DND-41 (cell line): ENCODE results near the gene NPFF.

Experiments
- ATAC-seq: fragments of 200-7000 bp; cut with Tn5 transposase; 3 replicates; pipeline ENCODE4 v1.9.1; 2021; ENCODE audit warnings: low read depth; ENCODE audit not compliant: insufficient read depth
- DNase-seq: peaks from one replicate; pipeline ENCODE4 v3.0.0-alpha.2; 2020
- H2AFZ ChIP-seq: 2 replicates; pipeline ENCODE4 v1.6.0; 2012; ENCODE audit warnings: low read depth, low read length
- H3K27ac ChIP-seq: 2 replicates; pipeline ENCODE4 v1.5.1; 2012; ENCODE audit warnings: low read length, inconsistent platforms
- H3K27me3 ChIP-seq: fragments of 200-600 bp; sonication (generic); 2 replicates; pipeline ENCODE4 v1.6.0; 2012; ENCODE audit warnings: low read length, mild to moderate bottlenecking, inconsistent platforms; ENCODE audit not compliant: insufficient read depth, poor library complexity
- H3K36me3 ChIP-seq: 2 replicates; pipeline ENCODE4 v1.5.1; 2012; ENCODE audit warnings: low read length, inconsistent platforms; ENCODE audit not compliant: insufficient read depth
- H3K4me1 ChIP-seq: 2 replicates; pipeline ENCODE4 v1.5.1; 2012; ENCODE audit warnings: mild to moderate bottlenecking, low read length; ENCODE audit not compliant: insufficient read depth
- H3K4me2 ChIP-seq: 2 replicates; pipeline ENCODE4 v1.6.0; 2012; ENCODE audit warnings: mild to moderate bottlenecking, moderate library complexity, low read length, inconsistent platforms; ENCODE audit not compliant: insufficient read depth
- H3K4me3 ChIP-seq, 2 experiments: fragments of 200-600 bp in 1 of 2; shearing (Covaris generic) in 1 of 2; 2 replicates each; pipeline ENCODE4 v1.5.1; 2012 to 2016; ENCODE audit warnings: inconsistent platforms in 2 of 2, low read length in 2 of 2, mild to moderate bottlenecking in 2 of 2, low read depth in 1 of 2, moderate library complexity in 1 of 2
- H3K79me2 ChIP-seq: 2 replicates; pipeline ENCODE4 v1.6.0; 2012; ENCODE audit warnings: low read length, inconsistent platforms; ENCODE audit not compliant: insufficient read depth
- H3K9ac ChIP-seq: 2 replicates; pipeline ENCODE4 v1.6.0; 2012; ENCODE audit warnings: low read depth, mild to moderate bottlenecking, inconsistent platforms, low read length, moderate library complexity
- H3K9me3 ChIP-seq: 2 replicates; pipeline ENCODE4 v1.5.1; 2012; ENCODE audit warnings: low read length, moderate library complexity, mild to moderate bottlenecking, inconsistent platforms; ENCODE audit not compliant: insufficient read depth, severe bottlenecking
- H4K20me1 ChIP-seq: 2 replicates; pipeline ENCODE4 v1.6.0; 2012; ENCODE audit warnings: low read length; ENCODE audit not compliant: insufficient read depth
- EZH2 ChIP-seq: IDR thresholded peaks from 3 replicates; pipeline ENCODE4 v1.6.1; 2012; ENCODE audit warnings: borderline replicate concordance, low read depth, mild to moderate bottlenecking, moderate library complexity, low read length, inconsistent platforms; ENCODE audit not compliant: severe bottlenecking
- TF ChIP-seq, protein P1 (sequence below): IDR thresholded peaks from 2 replicates; pipeline ENCODE4 v1.5.1; 2012; ENCODE audit warnings: borderline replicate concordance, low read length, moderate library complexity, mild to moderate bottlenecking; ENCODE audit not compliant: poor library complexity, severe bottlenecking; ENCODE audit errors: extremely low read depth

NPFF gene

DNA sequence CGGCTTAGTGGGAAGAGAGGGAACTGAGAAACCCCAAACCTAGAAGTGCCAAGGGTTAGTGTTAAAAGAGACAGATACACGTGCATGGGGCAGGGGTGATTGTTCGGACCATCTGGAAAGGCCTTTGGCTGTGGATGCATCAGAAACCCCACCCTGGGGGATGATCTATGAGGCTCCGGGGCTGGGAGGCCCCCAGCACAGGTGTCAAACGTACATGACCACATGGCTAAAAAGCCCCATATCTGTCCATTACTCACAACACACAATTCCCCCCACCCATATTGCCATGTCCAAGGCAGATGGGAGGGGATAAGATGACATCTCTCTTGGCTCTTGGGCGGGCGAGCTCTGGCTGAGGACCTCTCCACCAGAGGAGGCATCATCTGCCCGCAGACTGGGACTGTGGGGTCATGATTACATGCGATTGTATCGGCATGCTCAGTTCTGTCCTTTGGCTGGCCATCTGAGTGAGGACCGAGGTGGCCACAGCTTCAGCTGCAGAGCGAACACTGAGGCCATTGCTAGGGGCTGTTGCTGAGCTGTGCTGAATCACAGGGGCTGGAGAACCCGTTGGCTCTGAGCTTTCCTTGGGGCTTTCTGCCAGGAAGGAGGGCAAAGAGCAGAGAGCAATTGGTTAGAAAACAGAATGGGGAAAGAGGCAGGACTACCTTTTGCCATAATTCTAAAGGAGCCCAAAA lies 9.6 kb upstream of the NPFF start:
- Histone ChIP-seq H3K36me3 (peaks cover 79% of the 10 kb centered on the region), H3K9me3 (no peaks in the 10 kb centered on the region), H3K4me2 (no peak overlapping the region), H3K27ac (no peak overlapping the region), H3K4me3 (no peak overlapping the region), H4K20me1 (no peaks in the 10 kb centered on the region), H3K9ac (no peak overlapping the region), H3K27me3 (no peaks in the 10 kb centered on the region), H3K79me2 (no peaks in the 10 kb centered on the region), H2AFZ (no peak overlapping the region), H3K4me1 (no peaks in the 10 kb centered on the region)
- DNase-seq (no peak), ATAC-seq (no peak)
- TF ChIP-seq, protein P1, sequence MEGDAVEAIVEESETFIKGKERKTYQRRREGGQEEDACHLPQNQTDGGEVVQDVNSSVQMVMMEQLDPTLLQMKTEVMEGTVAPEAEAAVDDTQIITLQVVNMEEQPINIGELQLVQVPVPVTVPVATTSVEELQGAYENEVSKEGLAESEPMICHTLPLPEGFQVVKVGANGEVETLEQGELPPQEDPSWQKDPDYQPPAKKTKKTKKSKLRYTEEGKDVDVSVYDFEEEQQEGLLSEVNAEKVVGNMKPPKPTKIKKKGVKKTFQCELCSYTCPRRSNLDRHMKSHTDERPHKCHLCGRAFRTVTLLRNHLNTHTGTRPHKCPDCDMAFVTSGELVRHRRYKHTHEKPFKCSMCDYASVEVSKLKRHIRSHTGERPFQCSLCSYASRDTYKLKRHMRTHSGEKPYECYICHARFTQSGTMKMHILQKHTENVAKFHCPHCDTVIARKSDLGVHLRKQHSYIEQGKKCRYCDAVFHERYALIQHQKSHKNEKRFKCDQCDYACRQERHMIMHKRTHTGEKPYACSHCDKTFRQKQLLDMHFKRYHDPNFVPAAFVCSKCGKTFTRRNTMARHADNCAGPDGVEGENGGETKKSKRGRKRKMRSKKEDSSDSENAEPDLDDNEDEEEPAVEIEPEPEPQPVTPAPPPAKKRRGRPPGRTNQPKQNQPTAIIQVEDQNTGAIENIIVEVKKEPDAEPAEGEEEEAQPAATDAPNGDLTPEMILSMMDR, result no peak
- no peak for TF ChIP-seq EZH2

DNA sequence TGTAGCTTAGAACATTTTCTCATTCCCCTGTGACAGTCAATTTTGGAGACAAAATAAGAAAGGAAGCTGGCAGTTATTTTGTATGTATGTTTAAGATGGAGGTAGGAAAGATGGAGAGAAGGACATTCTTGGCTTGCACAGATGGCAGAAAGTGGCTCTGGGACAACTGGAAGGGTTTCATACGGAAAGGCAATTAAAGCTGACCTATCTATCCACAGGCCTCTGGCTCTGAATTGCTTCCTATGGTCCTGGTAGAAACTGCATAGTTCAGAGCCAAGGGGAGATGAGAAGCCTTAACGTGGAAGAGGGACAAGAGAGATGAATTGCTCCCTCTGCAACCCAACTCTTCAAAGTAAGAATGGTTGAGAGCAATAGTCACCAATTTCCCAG lies 8.0 kb upstream of the NPFF start:
- ATAC-seq (no peak), DNase-seq (no peak)
- Histone ChIP-seq H3K27ac (no peak overlapping the region), H2AFZ (no peak overlapping the region), H3K27me3 (no peaks in the 10 kb centered on the region), H3K9ac (no peak overlapping the region), H3K4me1 (no peaks in the 10 kb centered on the region), H3K4me3 (no peak overlapping the region), H3K36me3 (peaks cover 69% of the 10 kb centered on the region), H3K4me2 (no peak overlapping the region), H4K20me1 (no peaks in the 10 kb centered on the region), H3K9me3 (no peaks in the 10 kb centered on the region), H3K79me2 (no peaks in the 10 kb centered on the region)
- no peak for TF ChIP-seq EZH2
- TF ChIP-seq, protein P1, result no peak

DNA sequence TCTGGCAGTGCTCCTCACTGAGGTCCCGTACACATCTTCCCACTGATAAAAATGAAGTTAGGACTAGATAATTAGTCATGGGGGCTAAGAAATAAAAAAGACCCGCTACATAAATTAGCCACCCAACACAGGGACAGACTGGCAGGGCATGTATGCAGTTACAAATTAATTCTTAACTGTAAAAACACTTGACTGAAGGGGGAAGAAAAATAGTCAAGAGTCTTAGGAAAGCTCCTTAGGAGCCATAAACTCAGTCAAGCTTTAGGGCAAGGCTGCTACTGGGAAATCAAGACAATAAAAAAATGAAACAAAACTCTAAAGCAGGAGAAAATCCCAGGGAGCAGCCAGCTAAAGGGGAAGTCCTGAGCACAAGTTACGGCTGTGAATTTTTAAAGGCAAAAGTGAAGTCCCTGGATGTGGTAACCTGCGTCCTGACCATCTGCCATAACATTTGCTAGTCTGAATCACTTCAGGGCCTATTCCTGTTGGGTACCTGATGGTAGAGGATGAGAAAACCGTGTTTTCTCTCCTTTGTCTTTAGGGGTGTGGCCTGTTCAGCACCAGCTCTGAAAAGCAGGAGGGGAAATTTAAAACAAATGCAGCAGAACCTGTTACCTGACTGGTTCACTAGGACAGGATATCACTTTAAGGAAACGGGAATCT lies 7.5 kb upstream of the NPFF start:
- no peak for DNase-seq
- no peak overlapping the region for H3K4me2 ChIP-seq
- no peaks in the 10 kb centered on the region for H3K27me3 ChIP-seq
- H3K4me1 ChIP-seq, result no peaks in the 10 kb centered on the region
- H3K27ac ChIP-seq, result no peak overlapping the region
- no peaks in the 10 kb centered on the region for H3K79me2 ChIP-seq
- no peak for ATAC-seq
- no peaks in the 10 kb centered on the region for H3K9me3 ChIP-seq
- H3K4me3 ChIP-seq, result no peak overlapping the region
- H4K20me1 ChIP-seq, result no peaks in the 10 kb centered on the region
- no peak overlapping the region for H3K9ac ChIP-seq
- H3K36me3 ChIP-seq, result peaks cover 66% of the 10 kb centered on the region
- TF ChIP-seq EZH2, result no peak
- TF ChIP-seq, protein P1, result no peak
- no peak overlapping the region for H2AFZ ChIP-seq
